ENCODE results near the gene ZNF70. TPM values are rescaled to one million over a fixed set of nuclear protein-coding genes. Genes with fewer than 3 reads are reported as not detected.

ZNF70 gene
- total RNA-seq, 1 donor from 2014 or later: 3.0 TPM

DNA sequence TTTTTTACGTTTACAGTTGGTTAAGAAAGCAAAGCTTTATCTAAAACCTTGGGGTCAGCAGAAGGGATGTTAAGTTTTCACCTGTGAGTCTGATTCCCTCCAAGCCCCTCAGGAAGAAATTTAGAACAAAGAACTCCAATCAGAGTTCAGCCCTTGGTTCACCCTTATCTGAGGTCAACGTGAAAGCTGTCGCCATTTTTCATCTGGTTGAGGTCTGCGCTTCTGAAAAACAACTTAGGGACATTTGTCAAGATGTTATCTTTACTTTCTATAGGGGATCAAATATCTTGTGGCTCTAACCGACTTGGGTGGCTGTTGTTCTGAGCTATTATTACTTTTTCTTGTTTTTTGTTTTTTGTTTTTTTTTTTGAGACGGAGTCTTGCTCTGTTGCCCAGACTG is 30.1 kb downstream of the ZNF70 start:
- intact Hi-C loops (cut with micrococcal nuclease): no loop called here

- intact Hi-C loops (cut with micrococcal nuclease): loop anchor here (5.0 kb wide), 1 partner anchor 364 kb away; no protein-coding TSS in a partner anchor
Observed at GRCh38 chr22:23718371-23719165, 32.3 kb downstream of the ZNF70 start.

DNA sequence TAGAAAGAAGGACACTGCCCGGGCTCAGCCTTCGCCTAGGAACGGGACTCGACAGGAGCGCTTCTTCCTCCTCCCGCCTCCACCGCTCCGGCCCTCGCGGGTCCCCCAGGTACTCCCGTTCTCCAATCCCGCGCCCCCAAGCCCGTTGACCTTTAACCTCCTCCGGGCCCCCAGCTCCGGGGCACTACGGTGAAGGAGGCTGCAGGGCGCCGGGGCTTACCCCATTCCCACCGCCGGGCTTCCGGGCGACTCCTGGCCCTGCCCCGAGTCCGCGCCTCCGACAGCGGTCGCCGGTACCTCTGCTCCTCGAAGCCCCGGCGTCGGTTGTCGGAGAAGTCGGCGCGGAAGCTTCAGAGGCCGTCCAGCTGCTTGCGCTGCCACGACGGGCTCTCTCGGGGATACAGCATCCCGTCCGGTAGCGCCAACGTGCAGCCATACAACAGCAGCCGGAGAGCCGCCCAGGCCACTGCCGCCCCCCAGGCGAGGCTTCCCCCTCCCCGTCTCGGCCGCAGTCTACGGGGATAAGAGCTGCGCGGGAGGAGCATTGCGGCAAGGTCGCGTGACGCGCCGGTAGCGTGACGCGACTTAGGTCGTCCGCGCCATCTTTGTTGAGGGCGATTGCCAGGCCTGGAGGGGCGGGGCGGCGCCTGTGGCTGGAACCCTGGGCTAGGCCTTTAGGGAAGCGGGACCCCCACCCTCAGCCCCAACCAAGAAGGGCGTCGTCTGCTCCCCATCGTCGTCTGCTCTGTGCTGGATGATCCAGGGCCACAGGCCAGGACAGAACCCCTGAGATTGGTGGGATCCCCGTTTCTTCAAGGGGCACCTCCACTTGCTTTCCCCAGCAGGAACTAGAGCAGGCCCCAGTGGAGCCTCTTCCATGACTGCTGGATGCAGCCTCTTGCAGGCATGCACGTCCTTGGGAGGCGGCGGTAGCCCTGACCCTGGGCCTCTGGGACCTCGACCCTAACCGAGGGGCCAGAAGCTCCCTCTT is 33.8 kb downstream of the ZNF70 start:
- intact Hi-C loops (cut with micrococcal nuclease): loop anchor here (1.0 to 5.0 kb wide), 4 partner anchors 21 to 365 kb away; partner anchors contain the start of gene SMARCB1

DNA sequence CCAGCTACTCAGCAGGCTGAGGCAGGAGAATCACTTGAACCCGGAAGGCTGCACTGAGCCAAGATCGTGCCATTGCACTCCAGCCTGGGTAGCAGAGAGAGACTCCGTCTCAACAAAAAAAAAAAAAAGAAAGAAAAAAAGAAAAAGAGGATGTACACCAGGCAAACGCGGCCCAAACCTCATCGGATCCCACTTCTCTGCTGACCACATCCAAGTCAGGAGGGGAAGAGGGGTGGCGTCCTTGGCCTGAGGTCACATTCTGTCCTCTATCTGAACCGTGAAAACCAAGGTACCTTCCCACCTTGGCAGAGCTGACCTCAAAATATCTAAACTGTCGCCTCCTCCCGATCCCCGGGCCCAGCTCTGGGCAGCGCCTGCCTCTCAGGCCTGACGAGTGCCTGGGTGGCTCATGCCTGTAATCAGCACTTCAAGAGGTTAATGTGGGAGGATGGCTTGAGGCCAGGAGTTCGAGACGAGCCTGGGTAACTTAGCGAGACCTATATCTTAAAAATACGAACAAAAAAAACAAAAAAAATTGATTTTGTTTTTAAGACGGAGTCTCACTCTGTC is 35.0 kb downstream of the ZNF70 start:
- intact Hi-C loops (cut with micrococcal nuclease): loop anchor here (5.0 kb wide), 1 partner anchor 366 kb away; no protein-coding TSS in a partner anchor

GRCh38 chr22:23714596-23715578 is 36.0 kb downstream of the ZNF70 start:
- intact Hi-C loops (cut with micrococcal nuclease): loop anchor here (5.0 kb wide), 1 partner anchor 367 kb away; no protein-coding TSS in a partner anchor

DNA sequence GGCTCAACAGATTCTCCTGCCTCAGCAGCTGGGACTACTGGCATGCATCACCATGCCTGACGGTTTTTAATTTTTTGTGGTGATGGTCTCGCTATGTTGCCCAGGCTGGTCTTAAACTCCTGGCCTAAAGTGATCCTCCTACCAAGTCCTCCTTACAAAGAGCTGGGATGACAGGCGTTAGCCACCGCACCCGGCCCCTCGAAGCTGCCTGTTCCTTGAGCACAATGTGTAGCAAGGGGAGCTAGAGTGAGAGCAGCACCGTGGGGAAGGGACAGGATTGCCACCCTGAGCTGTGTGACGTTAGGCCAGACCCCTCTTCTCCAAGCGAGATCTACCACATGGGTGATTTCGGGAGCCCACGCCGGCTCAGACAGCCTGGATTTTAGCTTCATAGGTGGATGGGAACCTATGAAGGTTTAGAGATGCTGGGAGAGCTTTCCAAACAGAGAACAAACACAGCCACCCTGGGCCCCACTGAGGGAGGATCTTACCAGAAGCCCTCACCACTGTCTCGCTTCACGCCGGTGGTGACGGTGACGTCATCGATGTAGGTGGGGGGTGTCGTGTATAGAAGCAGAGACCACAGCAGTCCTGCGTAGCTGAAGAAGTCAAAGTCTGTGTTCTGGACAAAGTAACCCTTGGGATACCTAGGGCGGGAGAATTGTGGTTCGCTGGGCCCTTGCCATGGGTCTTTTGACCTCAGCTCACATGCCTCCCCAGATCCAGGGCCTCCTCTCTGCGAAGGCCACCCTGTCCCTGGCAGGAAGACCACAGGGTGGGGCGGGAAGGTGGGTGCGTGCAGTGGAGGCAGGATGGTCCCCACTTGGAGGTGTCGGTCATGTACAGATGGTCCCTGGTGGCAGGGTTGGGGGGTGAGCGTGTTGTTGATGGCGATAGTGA is 37.0 kb downstream of the ZNF70 start:
- intact Hi-C loops (cut with micrococcal nuclease): no loop called here

DNA sequence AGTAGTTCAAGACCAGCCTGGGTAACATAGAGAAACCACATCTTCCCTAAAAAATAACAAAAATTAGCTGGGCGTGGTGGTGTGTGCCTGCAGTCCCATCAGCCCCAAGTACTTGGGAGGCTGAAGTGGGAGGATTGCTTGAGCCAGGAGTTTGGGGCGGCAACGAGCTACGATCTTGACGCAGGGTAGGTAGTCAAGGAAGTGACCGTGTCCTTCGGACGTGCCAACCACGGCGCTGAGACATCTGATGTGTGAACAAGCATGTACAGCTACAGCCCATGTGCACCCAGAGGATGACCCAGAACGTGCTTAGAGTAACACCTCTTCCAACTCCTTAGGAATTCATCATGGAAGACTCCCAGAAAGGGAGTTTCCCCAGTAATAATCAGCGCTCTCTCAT is 38.7 kb downstream of the ZNF70 start:
- intact Hi-C loops (cut with micrococcal nuclease): no loop called here

GRCh38 chr22:23709107-23709506 is 41.8 kb downstream of the ZNF70 start:
- intact Hi-C loops (cut with micrococcal nuclease): no loop called here

- intact Hi-C loops (cut with micrococcal nuclease): no loop called here
Observed at GRCh38 chr22:23708270-23708669, 42.6 kb downstream of the ZNF70 start.

- intact Hi-C loops (cut with micrococcal nuclease): loop anchor here (1.0 to 2.0 kb wide), 2 partner anchors 9 to 45 kb away; partner anchors contain the start of gene ZNF70
Observed at GRCh38 chr22:23705358-23705757, 45.6 kb downstream of the ZNF70 start.

DNA sequence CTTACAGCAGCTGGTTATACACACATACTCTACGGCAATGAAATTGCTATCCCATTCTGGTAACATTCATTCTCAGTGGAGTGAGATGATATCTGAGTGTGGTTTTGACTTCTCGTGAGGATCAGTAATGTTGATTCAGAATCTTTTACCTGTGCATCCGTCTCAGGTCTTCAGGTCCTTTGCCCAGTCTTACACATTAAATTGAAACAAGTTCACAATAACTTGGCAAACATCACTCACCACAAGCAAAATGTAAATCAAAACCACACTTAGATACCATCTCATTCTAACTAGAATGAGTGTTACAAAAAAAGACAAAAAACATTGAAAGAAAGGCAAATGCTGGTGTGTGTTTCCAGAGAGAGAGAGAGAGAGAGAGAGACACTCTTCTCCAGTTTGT is 46.1 kb downstream of the ZNF70 start:
- intact Hi-C loops (cut with micrococcal nuclease): loop anchor here (1.0 to 2.0 kb wide), 2 partner anchors 9 to 46 kb away; partner anchors contain the start of gene ZNF70

DNA sequence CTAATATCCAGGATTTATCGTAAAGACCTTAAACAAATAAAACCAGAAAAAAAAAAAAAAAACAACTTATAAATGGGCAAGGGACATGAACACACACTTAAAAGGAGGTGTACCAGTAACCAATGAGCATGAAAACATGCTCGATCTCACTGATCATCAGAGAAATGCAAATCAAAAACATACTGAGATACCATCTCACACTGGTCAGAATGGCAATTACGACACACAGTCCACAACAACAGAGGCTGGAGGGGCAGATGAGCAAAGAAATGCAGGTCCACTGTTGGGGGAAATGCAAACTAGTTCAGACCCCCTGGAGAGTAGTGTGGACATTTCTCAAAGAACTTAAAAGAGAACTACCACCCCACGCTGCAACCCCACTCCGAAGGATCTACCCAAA is 46.9 kb downstream of the ZNF70 start:
- intact Hi-C loops (cut with micrococcal nuclease): loop anchor here (2.0 kb wide), 1 partner anchor 47 kb away; the partner anchor contains the start of gene ZNF70

- intact Hi-C loops (cut with micrococcal nuclease): no loop called here
Observed at GRCh38 chr22:23700706-23701105, 50.2 kb downstream of the ZNF70 start.

DNA sequence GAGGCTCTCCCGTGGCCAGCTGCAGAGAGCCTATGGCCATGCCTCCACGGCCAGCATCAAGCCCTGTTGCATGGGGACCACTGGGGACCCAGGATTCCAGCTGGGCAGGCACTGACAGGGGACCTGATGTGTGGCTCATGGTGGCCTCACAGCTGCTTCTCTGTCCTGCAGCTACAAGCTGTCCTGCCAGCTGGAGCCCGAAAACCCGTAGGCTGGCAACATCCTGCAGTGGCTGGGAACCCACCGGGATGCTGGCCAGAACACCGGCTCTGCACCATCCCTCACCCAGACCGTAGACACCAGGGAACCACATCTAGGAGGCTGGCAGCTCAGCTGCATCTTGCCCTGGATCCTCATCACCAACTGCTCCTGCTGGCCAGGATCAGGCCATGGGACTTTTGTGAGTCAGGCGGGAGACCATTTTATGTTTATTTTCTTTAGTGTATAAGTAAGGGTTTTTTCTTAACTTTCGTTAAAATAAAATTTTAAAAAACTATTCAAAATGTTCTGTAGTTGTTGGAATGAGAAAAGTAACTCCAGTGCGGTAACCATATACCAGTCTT is 52.2 kb downstream of the ZNF70 start:
- intact Hi-C loops (cut with micrococcal nuclease): no loop called here

- intact Hi-C loops (cut with micrococcal nuclease): no loop called here
Observed at GRCh38 chr22:23698094-23698493, 52.8 kb downstream of the ZNF70 start.

DNA sequence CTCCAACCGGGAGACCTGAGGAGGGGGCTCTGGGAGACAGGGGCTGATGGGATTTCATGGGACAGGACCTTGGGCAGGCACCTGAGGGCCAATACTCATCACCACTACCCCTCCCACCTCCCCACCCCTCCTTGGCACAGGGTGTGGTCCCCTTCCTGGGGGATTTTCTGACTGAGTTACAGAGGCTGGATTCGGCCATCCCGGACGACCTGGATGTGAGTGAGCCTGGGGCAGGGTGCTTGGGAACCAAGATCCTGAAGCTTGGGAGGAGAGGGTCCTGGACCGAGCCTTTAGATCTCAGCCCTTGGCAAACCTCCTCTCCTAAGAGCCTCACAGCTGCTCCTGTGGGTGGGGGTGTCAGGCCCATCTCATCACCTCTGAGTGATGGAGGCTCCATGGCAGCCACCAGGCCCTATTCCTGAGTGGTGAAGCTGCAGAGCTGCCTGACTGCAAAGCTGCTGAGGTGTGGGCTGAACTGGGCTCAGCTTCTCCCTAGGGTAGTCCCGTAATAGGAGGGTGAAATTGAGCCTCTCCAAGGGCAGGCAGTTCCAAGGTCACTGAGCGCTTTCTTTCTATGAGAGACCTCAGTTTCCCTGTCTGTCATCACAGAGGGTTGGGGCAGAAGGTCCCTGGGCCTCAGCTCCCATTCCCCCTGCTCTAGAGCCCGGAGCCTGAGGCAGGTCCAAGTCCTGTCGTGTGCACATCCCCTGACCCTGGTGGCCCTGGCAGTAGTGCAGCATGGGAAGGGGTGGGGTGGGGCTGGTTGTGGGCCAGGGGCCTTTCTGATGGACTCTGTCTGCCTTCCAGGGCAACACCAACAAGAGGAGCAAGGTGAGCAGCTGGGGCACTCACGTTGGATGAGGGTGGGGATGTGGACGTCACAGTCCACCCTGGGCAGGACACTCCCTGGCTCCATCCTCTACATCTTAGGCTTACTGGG is 53.6 kb downstream of the ZNF70 start:
- intact Hi-C loops (cut with micrococcal nuclease): no loop called here

GRCh38 chr22:23696326-23696851 is 54.5 kb downstream of the ZNF70 start:
- intact Hi-C loops (cut with micrococcal nuclease): loop anchor here (1.0 kb wide), 3 partner anchors 9 to 143 kb away; partner anchors contain the start of gene DERL3
